Measurements from ENCODE around the gene NEURL1B.
A peak's percentile ranks its signal among the peaks of the same experiment; 100 is the strongest.

Gene NEURL1B

GRCh38 chr5:172683264-172683644 is 42.2 kb downstream of the NEURL1B start:
- no peak for FAIRE-seq

- FAIRE-seq: no peak
These were observed 42.8 kb downstream of the NEURL1B start for GRCh38 chr5:172683645-172684471.

GRCh38 chr5:172685091-172685490 is 44.0 kb downstream of the NEURL1B start:
- no peak for FAIRE-seq

DNA sequence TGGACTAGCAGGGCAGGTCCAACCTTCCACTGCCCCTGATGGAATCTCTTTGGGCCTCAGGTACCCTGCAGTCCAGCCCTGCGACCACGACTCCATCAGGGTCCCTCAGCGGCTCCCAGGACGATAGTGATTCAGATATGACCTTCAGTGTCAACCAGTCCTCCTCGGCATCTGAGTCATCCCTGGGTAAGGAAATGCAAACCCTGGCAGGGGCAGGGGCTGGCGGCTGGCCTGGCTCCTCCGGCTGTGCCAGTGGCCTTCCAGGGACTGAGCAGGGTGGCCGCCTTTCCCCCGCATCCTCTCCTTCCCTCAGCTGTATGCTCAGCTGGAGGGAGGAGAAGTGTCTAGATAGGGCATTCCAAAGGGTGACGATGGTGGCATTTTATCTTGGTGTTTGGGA is 45.0 kb downstream of the NEURL1B start:
- FAIRE-seq: no peak

DNA sequence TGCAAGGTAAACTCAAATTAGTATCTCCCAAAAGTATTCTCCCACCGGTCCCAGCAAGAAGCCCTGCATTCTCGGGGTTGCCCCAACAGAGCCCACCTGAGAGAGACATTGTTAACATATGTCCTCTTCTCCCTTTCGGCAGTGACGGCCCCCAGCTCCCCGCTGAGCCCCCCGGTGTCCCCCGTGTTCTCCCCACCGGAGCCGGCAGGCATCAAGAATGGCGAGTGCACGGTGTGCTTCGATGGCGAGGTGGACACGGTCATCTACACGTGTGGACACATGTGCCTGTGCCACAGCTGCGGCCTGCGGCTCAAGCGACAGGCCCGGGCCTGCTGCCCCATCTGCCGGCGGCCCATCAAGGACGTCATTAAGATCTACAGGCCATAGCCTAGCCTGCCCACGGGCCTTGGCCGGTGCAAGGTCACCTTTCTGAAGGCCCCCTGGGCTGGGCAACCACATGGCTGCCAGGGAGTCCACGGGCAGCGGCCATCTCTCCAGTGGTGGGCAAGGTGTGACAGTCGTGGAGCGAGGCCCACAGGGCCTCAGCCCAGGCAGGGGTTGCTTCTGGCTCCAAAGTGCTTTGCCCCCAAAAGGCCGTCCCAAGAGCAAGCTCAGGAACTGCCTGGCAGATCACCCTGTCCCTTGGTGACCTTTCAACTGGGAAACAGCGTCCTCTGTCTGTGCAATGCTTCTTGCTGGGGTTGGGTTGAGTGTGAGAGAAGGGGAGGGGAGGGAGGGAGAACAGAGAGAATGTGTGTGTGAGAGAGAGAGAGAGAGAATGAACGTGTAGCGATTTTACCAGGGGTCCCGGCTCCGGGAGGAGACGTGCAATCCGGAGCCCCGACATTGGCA is 45.7 kb downstream of the NEURL1B start:
- no peak for FAIRE-seq

DNA sequence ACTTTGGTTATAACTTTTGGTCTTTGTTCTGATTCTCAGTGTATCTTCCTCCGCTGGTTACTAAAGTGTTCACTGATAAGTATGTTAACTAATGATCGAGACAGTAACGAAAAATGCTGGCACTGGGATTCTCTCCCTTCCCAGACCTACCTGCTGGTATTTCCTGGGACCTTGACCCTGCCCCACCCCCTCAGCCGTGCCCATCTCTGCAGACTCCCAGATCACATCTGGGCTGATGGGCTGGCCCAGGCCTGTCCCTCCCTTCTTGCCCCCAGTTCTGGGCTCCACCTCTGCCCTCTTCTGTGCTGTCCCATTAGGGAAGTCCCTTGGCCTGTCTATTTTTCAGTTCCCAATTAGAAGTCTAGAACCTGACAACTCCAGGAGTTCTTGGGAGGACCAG is 46.9 kb downstream of the NEURL1B start:
- FAIRE-seq: no peak

- no peak for FAIRE-seq
These were observed 47.5 kb downstream of the NEURL1B start for GRCh38 chr5:172688349-172689217.

- FAIRE-seq: no peak
These were observed 48.1 kb downstream of the NEURL1B start for GRCh38 chr5:172689218-172689572.

- FAIRE-seq: no peak
These were observed 48.7 kb downstream of the NEURL1B start for GRCh38 chr5:172689801-172690200.

DNA sequence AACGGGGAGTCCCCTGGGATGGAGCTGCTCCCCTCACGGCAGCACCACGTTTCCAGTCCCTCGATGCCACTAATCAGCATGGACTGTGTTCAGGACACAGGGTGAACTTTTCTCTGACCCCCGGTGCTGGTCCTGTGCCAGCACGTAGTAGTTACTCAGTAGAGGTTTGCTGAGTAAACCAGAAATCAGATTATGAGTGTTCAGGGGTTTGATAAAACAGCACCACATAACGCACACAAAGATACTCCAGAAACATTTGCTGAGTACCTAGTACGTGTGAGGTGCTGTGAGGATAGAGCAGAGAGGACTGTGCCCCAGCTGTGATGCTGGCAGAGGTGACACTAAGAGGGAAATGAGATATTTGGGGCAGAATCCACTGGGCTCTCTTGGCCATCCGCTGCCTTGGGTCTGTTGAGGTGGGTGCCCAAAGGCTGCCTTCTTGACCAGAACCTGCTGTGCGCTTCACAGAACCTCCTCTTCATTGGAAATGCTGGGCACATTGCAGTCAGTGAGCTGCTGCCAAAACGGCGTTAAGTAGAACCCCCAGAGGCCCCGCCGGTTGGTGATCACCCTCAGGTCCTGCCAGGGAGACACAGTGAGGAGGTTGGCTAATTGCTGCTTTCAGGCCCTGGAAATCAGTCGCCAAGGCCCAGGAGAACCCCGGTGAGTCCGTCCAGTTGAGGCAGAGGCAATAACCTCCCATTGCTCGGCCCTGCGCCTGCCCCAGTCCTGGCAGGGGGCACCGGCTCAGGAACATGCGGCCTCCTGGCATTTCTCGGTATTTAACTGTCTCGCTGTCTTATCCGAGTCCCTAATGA is 49.4 kb downstream of the NEURL1B start:
- FAIRE-seq: no peak

DNA sequence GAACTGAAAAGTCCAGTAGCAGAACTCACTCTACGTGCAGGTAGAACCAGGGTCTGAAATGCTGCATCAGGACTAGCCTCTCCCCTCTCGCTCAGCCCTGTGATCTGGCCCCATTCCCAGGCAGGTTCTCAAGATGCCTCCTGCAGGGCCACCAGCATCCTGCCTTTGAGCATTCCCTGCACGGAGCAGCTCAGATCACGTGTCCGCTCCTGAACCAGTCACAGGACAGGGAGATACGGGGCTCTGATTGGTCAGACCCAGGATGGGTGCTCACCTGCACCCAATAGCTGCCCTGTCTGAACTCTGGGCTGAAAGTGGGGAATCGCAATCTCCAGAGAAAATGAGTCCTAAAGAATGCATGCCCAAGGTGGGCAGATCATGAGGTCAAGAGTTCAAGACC is 50.8 kb downstream of the NEURL1B start:
- no peak for FAIRE-seq

DNA sequence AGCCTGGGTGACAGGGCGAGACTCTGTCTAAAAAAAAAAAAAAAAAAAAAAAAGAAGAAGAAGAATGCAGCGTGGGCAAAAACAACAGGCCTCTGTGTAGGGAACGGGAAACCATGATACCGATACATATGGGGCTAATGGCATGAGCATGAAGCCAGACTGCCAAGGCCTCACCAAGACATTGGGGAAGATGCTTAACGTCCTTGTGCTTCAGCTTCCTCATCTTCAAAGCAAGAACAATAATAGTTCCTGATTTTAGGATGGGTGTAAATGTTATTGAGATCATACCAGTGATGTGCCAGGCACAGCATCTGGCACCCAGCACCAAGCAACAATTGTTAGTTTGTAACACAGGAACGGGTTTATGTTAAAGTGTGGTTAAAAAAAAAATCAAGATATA is 51.4 kb downstream of the NEURL1B start:
- no peak for FAIRE-seq

GRCh38 chr5:172692981-172693380 is 51.9 kb downstream of the NEURL1B start:
- no peak for FAIRE-seq

DNA sequence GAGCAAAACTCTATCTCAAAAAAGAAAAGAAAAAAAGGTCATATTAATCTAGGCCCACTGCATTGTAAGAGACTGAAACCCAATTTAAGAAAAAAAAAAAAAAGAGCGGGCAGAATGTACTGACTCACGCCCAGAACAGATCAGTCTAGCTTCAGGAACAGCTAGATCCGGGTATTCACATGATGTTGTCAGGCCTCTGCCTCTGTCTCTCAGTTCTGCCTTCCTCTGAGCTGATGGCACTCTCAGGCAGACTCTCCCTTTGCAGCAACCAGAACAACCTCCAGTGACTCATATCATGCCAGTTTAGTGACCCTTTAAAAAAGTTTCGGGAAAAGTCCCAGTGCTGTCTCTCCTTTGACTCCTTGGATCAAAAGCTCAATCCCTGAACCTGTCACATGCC is 53.0 kb downstream of the NEURL1B start:
- no peak for FAIRE-seq

DNA sequence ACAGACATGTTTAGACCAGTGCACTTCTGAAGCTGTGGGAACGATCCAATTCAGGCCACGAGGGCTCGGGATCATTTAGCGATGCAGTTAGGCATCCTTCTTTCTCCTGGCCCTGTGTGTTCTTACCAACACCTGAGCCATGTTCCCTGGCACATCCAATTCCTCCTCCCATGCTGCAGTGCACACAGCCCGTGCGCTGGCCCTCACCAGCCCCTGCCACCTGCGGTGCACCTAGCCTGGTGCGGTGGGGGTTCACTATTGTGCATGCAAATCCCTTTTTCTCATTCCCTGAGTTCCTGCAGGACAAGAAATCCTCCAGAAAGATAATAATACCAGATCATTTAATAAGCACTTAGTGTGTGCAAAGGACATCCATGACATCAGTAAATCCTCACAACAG is 53.5 kb downstream of the NEURL1B start:
- FAIRE-seq: no peak

DNA sequence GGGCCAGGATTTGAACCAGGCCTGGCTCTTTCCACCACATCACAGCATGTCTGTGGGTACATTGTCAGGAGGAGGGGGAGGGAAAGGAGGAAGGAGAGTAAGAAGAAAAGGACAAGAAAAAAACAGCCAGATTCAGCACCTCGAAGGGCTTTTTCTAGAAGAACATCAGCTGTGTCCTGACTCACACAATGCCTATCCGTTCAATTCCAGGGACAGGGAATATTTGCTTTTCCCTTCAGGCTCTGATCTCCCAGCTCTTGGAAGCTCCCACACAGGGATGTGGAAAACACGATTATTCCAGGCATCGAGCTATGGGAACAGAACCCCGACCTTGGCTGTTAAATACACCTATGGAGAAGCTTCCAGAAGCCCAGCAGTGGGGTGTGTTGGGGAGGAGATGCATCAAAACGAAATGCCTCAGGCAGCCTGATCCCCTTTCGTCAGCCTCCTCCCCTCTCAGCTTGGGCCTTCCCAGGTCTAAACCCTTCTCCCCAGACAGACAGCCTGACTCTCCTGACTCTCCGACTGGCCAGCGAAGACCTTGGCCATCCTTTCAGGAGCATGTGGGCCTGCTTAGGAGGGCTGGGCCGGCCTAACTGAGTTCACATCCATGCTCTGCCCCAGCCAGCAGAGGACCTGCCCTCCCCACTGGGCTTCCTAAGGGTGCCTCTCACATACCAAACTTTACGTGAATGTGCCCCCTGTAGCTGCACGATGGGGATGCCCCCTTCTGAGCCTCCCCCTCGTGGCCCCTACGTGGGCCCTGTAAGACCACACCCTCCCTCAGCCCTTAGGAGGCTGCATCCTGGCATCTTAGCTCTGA is 54.4 kb downstream of the NEURL1B start:
- no peak for FAIRE-seq

GRCh38 chr5:172696171-172696849 is 55.2 kb downstream of the NEURL1B start:
- no peak for FAIRE-seq

GRCh38 chr5:172697123-172698121 is 56.4 kb downstream of the NEURL1B start:
- peak; percentile 72 for FAIRE-seq

- FAIRE-seq: no peak
These were observed 58.4 kb downstream of the NEURL1B start for GRCh38 chr5:172699423-172699822.

Measured in endometrium (tissue), 2 donors.